Kidney capillary endothelial cell (primary cell): ENCODE data around the gene INPP5D.

Experiments used
- DNase-seq: peaks from one replicate; pipeline ENCODE4 v3.0.0-alpha.2; 2018; ENCODE audit warnings: low spot score

INPP5D gene

DNA sequence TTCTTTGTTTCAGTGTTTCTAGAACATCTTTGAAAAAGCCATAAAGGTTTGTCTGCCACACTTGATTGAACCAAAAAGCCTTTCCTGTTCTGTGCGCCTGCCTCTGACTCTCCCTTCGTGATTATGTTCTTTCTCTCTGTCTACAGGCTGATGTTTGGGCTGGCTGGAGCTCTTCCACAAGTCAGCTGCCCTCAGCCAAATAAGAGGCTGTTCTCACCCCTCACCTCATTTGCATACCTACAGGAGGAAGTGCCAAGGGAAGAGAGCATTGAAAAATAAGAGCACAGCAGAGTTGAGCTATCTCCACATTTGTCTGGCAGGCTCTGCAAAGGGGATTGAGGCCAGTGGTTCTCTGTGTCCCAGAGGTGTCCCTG, 15.8 kb downstream of the INPP5D start:
- DNase-seq = no peak

DNA sequence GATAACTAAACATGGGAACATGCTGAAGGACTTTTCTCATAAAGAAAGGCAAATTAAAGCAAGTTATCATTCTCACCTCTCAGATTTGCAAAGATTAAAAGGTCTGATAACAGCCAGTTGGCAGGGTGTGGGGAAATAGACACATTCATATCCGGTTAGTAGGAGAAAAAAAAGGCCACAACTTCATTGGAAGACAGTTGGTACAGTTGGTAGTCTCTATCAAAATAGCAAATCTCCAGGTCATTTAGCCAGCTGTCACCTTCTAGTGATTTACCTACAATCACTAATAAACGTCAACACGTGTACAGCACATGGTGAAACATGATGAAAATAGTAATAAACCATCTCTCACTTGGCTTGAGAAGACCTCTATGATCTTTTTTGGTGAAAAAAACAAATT, 16.6 kb downstream of the INPP5D start:
- no peak for DNase-seq

DNA sequence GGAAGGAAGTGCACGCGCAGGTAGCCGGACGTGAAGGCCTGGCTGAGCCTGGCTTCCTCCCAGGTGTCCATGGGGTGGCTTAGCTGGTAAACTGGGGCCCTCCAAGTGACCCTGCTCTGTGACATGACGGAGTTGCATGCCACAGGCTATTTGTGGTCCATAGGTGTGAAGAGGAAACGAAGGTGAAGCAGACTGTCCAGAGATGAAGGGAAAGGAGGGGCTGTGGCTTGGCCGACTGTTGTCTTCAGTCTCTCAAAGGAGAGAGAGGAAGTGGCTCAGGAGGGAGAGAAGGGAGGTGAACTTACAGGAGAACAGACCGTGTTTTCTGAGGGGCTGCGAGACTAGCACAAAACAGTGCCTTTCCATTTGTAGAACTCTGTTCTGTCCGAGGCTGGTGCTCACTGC, 19.3 kb downstream of the INPP5D start:
- no peak for DNase-seq

GRCh38 chr2:233079953-233080835, 20.1 kb downstream of the INPP5D start:
- no peak for DNase-seq

- DNase-seq = no peak
Measured at GRCh38 chr2:233080836-233081229, 20.7 kb downstream of the INPP5D start.

- no peak for DNase-seq
Measured at GRCh38 chr2:233081232-233081730, 21.1 kb downstream of the INPP5D start.

DNA sequence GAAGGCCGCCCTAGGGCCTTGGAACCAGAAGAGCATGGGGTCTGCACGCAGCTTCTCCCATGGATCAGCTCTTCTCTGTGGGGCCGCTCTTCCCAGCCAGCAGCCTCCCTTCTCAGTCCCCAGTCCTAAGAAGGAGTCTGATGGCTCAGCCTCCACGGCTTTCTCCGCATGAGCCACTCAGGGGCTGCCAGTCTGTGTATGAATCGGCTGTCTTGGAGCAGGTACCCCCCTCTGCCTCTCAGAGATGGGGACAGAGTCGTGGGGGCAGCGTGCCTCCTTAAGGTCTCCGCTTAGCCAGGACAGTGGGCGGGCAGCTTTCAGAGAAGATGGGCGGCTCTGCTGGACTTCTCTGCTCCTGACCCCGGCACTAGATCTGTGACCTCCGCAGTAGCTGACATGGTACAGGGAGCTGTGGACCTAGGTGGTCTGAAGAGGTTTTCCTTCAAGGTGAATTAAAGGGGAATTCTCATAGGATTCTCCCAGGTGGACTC, 21.6 kb downstream of the INPP5D start:
- no peak for DNase-seq

- DNase-seq = no peak
Measured at GRCh38 chr2:233082222-233082930, 22.2 kb downstream of the INPP5D start.

DNA sequence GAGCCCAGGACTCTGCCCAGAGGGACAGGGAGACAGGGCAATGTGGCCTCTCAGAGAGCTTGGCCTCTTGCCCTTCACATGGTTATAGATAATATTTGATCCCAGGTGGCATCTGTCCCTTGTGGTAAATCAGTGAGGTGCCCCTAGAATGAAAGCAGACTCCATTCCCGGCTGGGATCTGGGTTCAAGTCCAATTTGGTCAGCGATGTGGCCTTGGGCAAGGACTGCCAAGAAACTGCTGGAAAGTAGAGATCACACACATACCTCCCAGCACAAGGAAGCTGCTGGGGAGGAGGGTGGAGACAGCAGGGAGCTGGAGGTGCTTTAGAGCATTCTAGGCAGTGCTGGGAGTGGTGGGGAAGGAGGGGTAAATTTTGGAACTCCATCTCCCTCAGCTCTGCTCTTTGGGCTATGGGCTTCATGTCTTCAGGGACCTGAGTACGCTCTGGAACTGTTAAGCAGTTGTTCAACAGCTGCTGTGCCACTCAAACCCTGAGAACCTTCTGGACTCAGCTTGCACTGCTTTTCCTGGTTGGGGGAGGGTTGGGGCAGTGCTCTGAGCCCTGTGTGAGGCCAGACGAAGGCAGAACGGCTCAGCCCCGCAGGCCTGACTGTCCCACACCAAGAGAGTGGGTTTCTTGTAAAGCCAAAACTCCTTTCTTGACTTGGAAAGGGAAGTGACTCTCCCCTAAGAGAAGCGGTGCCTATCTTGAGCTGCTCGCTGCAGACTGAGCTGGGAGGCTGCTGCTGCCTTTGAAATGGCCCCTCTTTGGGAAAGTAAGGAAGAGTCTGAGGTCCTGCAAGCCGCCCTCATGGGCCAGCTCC, 23.0 kb downstream of the INPP5D start:
- no peak for DNase-seq

DNA sequence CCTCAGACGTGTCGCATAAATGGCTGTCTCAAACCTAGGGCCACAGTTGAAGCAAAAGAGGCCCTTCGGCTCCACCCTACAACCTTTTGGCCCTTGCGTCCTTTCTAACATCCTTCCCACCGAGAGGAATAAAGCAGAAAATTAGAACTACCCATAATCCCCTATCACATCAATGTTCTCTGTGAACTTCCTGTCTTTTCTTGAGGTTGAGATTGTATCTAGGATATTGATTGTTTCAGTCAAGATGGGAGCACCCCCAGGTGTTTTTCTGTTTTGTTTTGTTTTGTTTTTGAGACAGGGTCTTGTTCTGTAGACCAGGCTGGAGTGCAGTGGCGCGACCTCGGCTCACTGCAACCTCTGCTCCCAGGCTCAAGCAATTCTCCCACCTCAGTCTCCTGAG, 23.6 kb downstream of the INPP5D start:
- DNase-seq = no peak

GRCh38 chr2:233084488-233084887, 24.3 kb downstream of the INPP5D start:
- peak; percentile 94 for DNase-seq

GRCh38 chr2:233085037-233085838, 25.1 kb downstream of the INPP5D start:
- DNase-seq = peak; percentile 71

GRCh38 chr2:233085839-233086150, 25.7 kb downstream of the INPP5D start:
- no peak for DNase-seq

- no peak for DNase-seq
Measured at GRCh38 chr2:233087713-233088112, 27.6 kb downstream of the INPP5D start.

DNA sequence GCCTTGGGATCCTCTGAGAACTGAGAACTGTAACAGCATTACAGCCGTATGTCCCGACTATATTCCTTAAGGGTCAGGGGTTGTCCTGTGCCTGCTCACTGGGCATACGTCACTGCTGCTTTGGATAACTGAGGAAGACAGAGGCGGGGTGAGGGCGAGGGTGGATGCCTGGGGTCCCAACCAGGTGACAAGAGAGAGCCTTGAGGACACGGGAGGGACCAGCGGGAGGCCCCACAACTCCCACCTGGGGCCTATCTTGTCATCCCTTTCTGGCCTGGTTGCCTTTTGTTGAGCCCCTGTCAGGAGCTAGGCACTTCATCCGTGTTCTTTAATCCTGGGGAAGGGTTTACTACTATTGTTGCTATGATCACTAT, 28.8 kb downstream of the INPP5D start:
- DNase-seq = no peak

DNA sequence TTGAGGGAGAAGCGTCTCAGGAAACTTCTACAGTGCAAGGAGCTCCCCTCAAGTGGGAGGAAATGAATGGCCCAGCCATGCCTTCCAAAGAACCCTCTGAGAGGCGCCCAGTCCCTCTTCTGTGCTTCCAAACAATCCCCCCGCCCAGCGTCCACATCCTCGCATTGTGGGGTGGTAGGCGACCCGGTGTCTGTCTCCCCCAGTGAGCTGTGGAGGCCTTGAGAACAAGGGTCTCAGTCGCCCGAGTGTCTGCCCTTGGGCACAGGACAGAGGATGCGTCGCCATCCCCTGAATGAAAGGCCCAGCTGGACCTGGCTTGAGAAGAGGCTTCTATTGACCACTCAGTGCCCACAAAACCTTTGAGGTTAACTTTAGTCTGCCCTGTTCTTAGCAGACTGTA, 29.7 kb downstream of the INPP5D start:
- no peak for DNase-seq

DNA sequence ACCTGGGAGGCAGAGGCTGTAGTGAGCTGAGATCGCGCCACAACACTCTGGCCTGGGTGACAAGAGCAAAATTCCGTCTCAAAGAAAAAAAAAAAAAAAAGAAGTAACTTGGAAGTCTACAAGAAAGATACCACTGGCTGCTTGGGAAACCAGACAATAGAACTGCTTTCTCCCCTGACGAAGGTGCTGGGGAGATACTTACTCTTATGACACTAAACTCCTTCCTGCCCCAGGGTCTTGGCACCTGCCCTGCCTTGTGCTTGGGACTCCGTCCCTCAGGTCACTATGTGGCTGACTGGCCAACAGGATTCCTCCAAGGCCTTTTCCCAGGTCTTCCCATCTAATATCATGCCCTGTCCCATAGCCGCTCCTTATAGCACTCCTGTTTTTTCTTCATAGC, 30.7 kb downstream of the INPP5D start:
- no peak for DNase-seq

GRCh38 chr2:233091595-233092375, 31.6 kb downstream of the INPP5D start:
- no peak for DNase-seq

DNA sequence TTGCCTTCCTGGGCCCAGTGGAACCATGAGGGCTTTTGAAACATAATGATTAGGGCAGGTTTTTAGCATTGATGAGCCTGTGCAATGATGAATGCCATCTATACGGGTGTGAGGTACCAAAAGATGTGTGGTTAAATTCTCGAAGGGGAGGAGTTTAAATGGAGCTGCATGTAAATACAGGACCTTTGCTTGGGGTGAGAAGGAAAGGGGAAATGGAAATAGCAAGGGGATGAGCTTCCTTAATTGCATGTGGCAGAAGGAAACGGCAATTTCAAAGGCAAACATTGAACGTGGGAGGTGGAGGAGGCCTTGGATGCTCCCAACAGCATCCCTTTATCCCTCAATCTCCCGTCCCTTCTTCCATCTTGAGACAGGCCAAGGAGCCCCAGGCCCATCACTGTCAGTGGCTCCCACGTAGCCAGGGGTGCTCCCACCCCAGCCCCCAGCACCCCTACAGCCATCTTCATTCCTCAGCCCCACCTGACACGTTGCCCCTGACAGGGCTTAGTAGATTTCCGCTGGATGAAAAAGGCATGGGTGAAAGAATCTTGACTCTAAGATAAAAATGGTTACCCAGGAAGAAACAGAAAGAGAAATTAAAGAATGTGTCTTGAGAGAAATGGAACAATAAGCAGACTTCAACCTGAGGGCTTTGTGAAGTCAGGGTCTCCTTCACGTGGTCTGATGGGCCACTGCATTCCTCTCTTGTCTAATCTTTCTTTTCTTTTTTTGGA, 32.5 kb downstream of the INPP5D start:
- no peak for DNase-seq

GRCh38 chr2:233093166-233093448, 33.0 kb downstream of the INPP5D start:
- DNase-seq = no peak
